ENCODE results near the gene SAMD4B.
A peak's percentile ranks its signal among the peaks of the same experiment; 100 is the strongest.
"Not testable (repeated sequence)": the region's sequence is repeated elsewhere in the genome, so short reads cannot be mapped to it uniquely, and the experiment has no call there.

Gene SAMD4B

GRCh38 chr19:39363901-39364457 is 21.8 kb downstream of the SAMD4B start:
- Mint-ChIP-seq H3K4me3 (no peak overlapping the region), H3K27me3 (no peaks in the 10 kb centered on the region), H3K27ac (peak overlapping the region in 1 of 2 donors; percentile 66), H3K9me3 (no peaks in the 10 kb centered on the region), H3K4me1 (no peaks in the 10 kb centered on the region)
- DNase-seq, result no peak
- ATAC-seq, result no peak

GRCh38 chr19:39365531-39365930 is 23.3 kb downstream of the SAMD4B start:
- no peaks in the 10 kb centered on the region for H3K4me1 Mint-ChIP-seq
- DNase-seq (no peak), ATAC-seq (no peak)
- no peaks in the 10 kb centered on the region for H3K27me3 Mint-ChIP-seq
- H3K4me3 Mint-ChIP-seq, result no peak overlapping the region
- H3K9me3 Mint-ChIP-seq, result no peaks in the 10 kb centered on the region
- no peak overlapping the region for H3K27ac Mint-ChIP-seq

- ATAC-seq, result no peak
- no peaks in the 10 kb centered on the region for H3K27me3 Mint-ChIP-seq
- no peaks in the 10 kb centered on the region for H3K9me3 Mint-ChIP-seq
- DNase-seq, result no peak
- H3K4me3 Mint-ChIP-seq, result no peak overlapping the region
- H3K27ac Mint-ChIP-seq, result no peak overlapping the region
- no peaks in the 10 kb centered on the region for H3K4me1 Mint-ChIP-seq
Measured at GRCh38 chr19:39369200-39369599, 27.0 kb downstream of the SAMD4B start.

- DNase-seq (no peak), ATAC-seq (no peak)
- Mint-ChIP-seq H3K4me3 (no peak overlapping the region), H3K9me3 (no peaks in the 10 kb centered on the region), H3K4me1 (no peaks in the 10 kb centered on the region), H3K27ac (peak overlapping the region in 1 of 2 donors; percentile 78), H3K27me3 (no peaks in the 10 kb centered on the region)
Measured at GRCh38 chr19:39370735-39371134, 28.5 kb downstream of the SAMD4B start.

GRCh38 chr19:39372047-39372802 is 30.0 kb downstream of the SAMD4B start:
- no peaks in the 10 kb centered on the region for H3K27me3 Mint-ChIP-seq
- H3K4me1 Mint-ChIP-seq, result no peaks in the 10 kb centered on the region
- ATAC-seq (no peak), DNase-seq (no peak)
- no peak overlapping the region for H3K4me3 Mint-ChIP-seq
- peak overlapping the region in 1 of 2 donors; percentile 37 for H3K27ac Mint-ChIP-seq
- no peaks in the 10 kb centered on the region for H3K9me3 Mint-ChIP-seq

GRCh38 chr19:39372941-39373340 is 30.7 kb downstream of the SAMD4B start:
- Mint-ChIP-seq H3K4me1 (no peaks in the 10 kb centered on the region), H3K9me3 (no peaks in the 10 kb centered on the region), H3K27me3 (no peaks in the 10 kb centered on the region), H3K27ac (peak overlapping the region in 1 of 2 donors; percentile 0), H3K4me3 (no peak overlapping the region)
- no peak for DNase-seq
- no peak for ATAC-seq

GRCh38 chr19:39375929-39376328 is 33.7 kb downstream of the SAMD4B start:
- Mint-ChIP-seq H3K4me1 (no peaks in the 10 kb centered on the region), H3K27me3 (no peaks in the 10 kb centered on the region), H3K27ac (no peak overlapping the region), H3K9me3 (no peaks in the 10 kb centered on the region), H3K4me3 (no peak overlapping the region)
- DNase-seq (no peak), ATAC-seq (no peak)

- ATAC-seq, result no peak
- H3K27me3 Mint-ChIP-seq, result no peaks in the 10 kb centered on the region
- no peak for DNase-seq
- no peak overlapping the region for H3K27ac Mint-ChIP-seq
- no peak overlapping the region for H3K4me3 Mint-ChIP-seq
- no peaks in the 10 kb centered on the region for H3K9me3 Mint-ChIP-seq
- H3K4me1 Mint-ChIP-seq, result no peaks in the 10 kb centered on the region
Measured at GRCh38 chr19:39377373-39378362, 35.4 kb downstream of the SAMD4B start.

GRCh38 chr19:39379366-39379765 is 37.1 kb downstream of the SAMD4B start:
- H3K9me3 Mint-ChIP-seq, DNase-seq, ATAC-seq, H3K4me3 Mint-ChIP-seq, H3K27me3 Mint-ChIP-seq, H3K4me1 Mint-ChIP-seq, H3K27ac Mint-ChIP-seq: not testable (repeated sequence)

- ATAC-seq, result no peak
- H3K27ac Mint-ChIP-seq, result peak overlapping the region in 1 of 2 donors; percentile 86
- no peaks in the 10 kb centered on the region for H3K9me3 Mint-ChIP-seq
- no peak overlapping the region for H3K4me3 Mint-ChIP-seq
- H3K27me3 Mint-ChIP-seq, result no peaks in the 10 kb centered on the region
- DNase-seq, result no peak
- H3K4me1 Mint-ChIP-seq, result peaks cover under 1% of the 10 kb centered on the region
Measured at GRCh38 chr19:39379865-39380396, 37.7 kb downstream of the SAMD4B start.

GRCh38 chr19:39380521-39381502 is 38.6 kb downstream of the SAMD4B start:
- no peak for DNase-seq
- no peak for ATAC-seq
- H3K4me3 Mint-ChIP-seq, result no peak overlapping the region
- H3K9me3 Mint-ChIP-seq, result no peaks in the 10 kb centered on the region
- no peaks in the 10 kb centered on the region for H3K27me3 Mint-ChIP-seq
- H3K4me1 Mint-ChIP-seq, result peaks cover 5% of the 10 kb centered on the region
- H3K27ac Mint-ChIP-seq, result peak overlapping the region; percentile 10 to 44

GRCh38 chr19:39381910-39382611 is 39.8 kb downstream of the SAMD4B start:
- peak overlapping the region in 1 of 2 donors; percentile 65 for H3K27ac Mint-ChIP-seq

GRCh38 chr19:39382991-39383828 is 41.0 kb downstream of the SAMD4B start:
- peaks cover 5% of the 10 kb centered on the region for H3K4me1 Mint-ChIP-seq
- H3K9me3 Mint-ChIP-seq, result no peaks in the 10 kb centered on the region
- DNase-seq (no peak), ATAC-seq (no peak)
- H3K4me3 Mint-ChIP-seq, result no peak overlapping the region
- no peaks in the 10 kb centered on the region for H3K27me3 Mint-ChIP-seq
- H3K27ac Mint-ChIP-seq, result no peak overlapping the region

More at GRCh38 chr19:39381910-39382611, 39.8 kb downstream of the SAMD4B start:
- Mint-ChIP-seq H3K4me1 (peaks cover 5% of the 10 kb centered on the region), H3K9me3 (no peaks in the 10 kb centered on the region), H3K27me3 (no peaks in the 10 kb centered on the region), H3K4me3 (no peak overlapping the region)
- DNase-seq (no peak), ATAC-seq (no peak)

All from stimulated activated naive CD8-positive, alpha-beta T cell treated with anti-CD3 and anti-CD28 coated beads, Interleukin-15, amount 100 ng/mL, for 72 hours (primary cell).